HepG2 (cell line): ENCODE data around the gene HOXA6. TPM values are rescaled to one million over a fixed set of nuclear protein-coding genes. Genes with fewer than 3 reads are reported as not detected.

Experiments used
- ATRX ChIP-seq: sonication (generic); formaldehyde crosslinking; IDR thresholded peaks from 2 replicates; pipeline ENCODE4 v1.4.0; 2020; ENCODE audit warnings: missing genetic modification reagents, borderline replicate concordance
- EP300 ChIP-seq, 3 experiments: sonication (generic) in 1 of 3; formaldehyde crosslinking in 1 of 3; IDR thresholded peaks; 2 replicates each; pipeline versions ENCODE4 v1.5.1 to v1.6.1; 2011 to 2020; ENCODE audit warnings: low read depth in 2 of 3, low read length in 2 of 3, borderline replicate concordance in 1 of 3, improper control_type of control experiment in 1 of 3, mild to moderate bottlenecking in 1 of 3, missing genetic modification reagents in 1 of 3, moderate library complexity in 1 of 3
- HOXA3 ChIP-seq: sonication (generic); formaldehyde crosslinking; IDR thresholded peaks from 2 replicates; pipeline ENCODE4 v1.5.0; 2020; ENCODE audit warnings: missing genetic modification reagents
- MED1 ChIP-seq: sonication (generic); formaldehyde crosslinking; IDR thresholded peaks from 2 replicates; pipeline ENCODE4 v1.4.0; 2020; ENCODE audit warnings: missing genetic modification reagents
- NFIC ChIP-seq: IDR thresholded peaks from 2 replicates; pipeline ENCODE4 v1.6.1; 2012; ENCODE audit warnings: mild to moderate bottlenecking, low read length, inconsistent platforms
- SKI ChIP-seq: fragments of 450-650 bp; IDR thresholded peaks from one replicate; pipeline ENCODE4 v1.6.1; 2018; ENCODE audit warnings: mild to moderate bottlenecking; ENCODE audit not compliant: partially characterized antibody
- STAG1 ChIP-seq: sonication (generic); formaldehyde crosslinking; IDR thresholded peaks from 2 replicates; pipeline ENCODE4 v1.4.0; 2020; ENCODE audit warnings: missing genetic modification reagents
- polyA plus RNA-seq, 8 experiments: library from polyadenylated mRNA; depleted of rRNA in 3 of 8; stranded (reverse) in 7 of 8; unstranded in 1 of 8; fragments of >200 nt; fragmentation: Illumina TruSeq in 4 of 8; extraction: Trizol in 4 of 8; gene quantifications; 2 replicates each; pipeline versions ENCODE4 v1.2.1 to v1.2.3, GENCODE V29; 2011 to 2016; ENCODE audit warnings: low read depth in 4 of 8, missing spikeins in 1 of 8, mixed read lengths in 1 of 8; ENCODE audit not compliant: insufficient read depth in 1 of 8
- total RNA-seq, 5 experiments: library from RNA; depleted of rRNA; stranded (reverse); fragments of >200 nt; fragmentation: Illumina TruSeq; extraction: Trizol; gene quantifications; 2 replicates each; pipeline ENCODE4 v1.2.3, GENCODE V29; 2016; ENCODE audit warnings: low read depth in 1 of 5
- TF ChIP-seq, protein P1 (sequence below): IDR thresholded peaks from 2 replicates; pipeline ENCODE4 v1.6.1; 2016; ENCODE audit warnings: low read depth, missing genetic modification reagents, missing compliant biosample characterization
- TF ChIP-seq, protein P2 (sequence below): sonication (generic); formaldehyde crosslinking; IDR thresholded peaks from 2 replicates; pipeline ENCODE4 v1.5.0; 2020; ENCODE audit warnings: mild to moderate bottlenecking, missing genetic modification reagents
- TF ChIP-seq, protein P3 (sequence below): sonication (generic); formaldehyde crosslinking; IDR thresholded peaks from 2 replicates; pipeline ENCODE4 v1.4.0; 2020; ENCODE audit warnings: missing genetic modification reagents

The HOXA6 gene
- total and polyA plus RNA-seq, 2 of the 13 experiments (the other 11 are each of a cell fraction or from before 2014, with no cell fraction given) = 1.3 to 1.5 TPM

DNA sequence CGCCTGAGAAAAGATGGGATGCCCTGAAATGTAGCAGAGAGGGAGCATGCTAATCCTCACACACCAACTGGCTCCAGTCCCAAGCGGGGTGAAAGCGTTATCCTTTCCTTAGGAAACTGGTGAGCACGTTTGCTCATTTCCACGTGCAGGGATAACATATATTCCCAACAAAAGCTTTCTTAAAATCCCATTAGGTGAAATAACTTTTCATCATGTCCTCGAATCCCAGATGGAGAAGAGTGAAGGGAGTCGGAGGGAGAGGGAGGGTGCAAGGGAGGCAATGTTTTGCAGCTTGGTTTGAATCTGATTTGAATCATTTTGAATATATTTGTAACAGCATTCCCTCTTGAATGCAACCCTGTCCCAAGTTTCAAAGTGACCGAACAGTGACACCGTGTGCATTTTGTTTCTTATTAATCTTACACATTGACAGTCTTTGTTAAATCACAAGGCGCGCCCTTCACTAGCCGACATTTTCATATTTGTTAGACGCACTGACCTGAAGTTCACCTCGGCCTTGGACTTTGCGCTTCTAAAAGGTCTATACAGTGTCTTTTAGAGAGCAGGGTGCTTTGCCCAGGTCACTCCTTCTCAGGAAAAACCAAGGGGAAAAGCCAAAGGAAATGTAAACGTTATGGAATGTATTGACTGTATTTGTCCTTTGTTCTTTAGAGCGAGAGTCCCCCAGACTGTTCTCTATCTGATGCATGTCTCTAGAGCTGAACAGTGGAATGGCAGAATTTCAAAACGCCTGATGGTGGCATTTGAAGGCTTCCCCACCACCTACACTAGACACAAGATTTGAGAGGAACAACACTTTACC is 14.0 kb downstream of the HOXA6 start (continued):
- TF ChIP-seq, protein P1, sequence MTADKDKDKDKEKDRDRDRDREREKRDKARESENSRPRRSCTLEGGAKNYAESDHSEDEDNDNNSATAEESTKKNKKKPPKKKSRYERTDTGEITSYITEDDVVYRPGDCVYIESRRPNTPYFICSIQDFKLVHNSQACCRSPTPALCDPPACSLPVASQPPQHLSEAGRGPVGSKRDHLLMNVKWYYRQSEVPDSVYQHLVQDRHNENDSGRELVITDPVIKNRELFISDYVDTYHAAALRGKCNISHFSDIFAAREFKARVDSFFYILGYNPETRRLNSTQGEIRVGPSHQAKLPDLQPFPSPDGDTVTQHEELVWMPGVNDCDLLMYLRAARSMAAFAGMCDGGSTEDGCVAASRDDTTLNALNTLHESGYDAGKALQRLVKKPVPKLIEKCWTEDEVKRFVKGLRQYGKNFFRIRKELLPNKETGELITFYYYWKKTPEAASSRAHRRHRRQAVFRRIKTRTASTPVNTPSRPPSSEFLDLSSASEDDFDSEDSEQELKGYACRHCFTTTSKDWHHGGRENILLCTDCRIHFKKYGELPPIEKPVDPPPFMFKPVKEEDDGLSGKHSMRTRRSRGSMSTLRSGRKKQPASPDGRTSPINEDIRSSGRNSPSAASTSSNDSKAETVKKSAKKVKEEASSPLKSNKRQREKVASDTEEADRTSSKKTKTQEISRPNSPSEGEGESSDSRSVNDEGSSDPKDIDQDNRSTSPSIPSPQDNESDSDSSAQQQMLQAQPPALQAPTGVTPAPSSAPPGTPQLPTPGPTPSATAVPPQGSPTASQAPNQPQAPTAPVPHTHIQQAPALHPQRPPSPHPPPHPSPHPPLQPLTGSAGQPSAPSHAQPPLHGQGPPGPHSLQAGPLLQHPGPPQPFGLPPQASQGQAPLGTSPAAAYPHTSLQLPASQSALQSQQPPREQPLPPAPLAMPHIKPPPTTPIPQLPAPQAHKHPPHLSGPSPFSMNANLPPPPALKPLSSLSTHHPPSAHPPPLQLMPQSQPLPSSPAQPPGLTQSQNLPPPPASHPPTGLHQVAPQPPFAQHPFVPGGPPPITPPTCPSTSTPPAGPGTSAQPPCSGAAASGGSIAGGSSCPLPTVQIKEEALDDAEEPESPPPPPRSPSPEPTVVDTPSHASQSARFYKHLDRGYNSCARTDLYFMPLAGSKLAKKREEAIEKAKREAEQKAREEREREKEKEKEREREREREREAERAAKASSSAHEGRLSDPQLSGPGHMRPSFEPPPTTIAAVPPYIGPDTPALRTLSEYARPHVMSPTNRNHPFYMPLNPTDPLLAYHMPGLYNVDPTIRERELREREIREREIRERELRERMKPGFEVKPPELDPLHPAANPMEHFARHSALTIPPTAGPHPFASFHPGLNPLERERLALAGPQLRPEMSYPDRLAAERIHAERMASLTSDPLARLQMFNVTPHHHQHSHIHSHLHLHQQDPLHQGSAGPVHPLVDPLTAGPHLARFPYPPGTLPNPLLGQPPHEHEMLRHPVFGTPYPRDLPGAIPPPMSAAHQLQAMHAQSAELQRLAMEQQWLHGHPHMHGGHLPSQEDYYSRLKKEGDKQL (CRISPR knock-in tag) = 0 out of 2 replicates have a peak, but pooled peaks have one; percentile 46
- TF ChIP-seq ATRX (CRISPR knock-in tag) (no peak), STAG1 (CRISPR knock-in tag) (peak; percentile 23; the same call in 1 of the 2 replicates), HOXA3 (CRISPR knock-in tag) (peak; percentile 41; the same call in 1 of the 2 replicates), NFIC (peak; percentile 44; the same call in 1 of the 2 replicates), SKI (peak; percentile 94), MED1 (CRISPR knock-in tag) (peak; percentile 46; the same call in 1 of the 2 replicates), EP300 (IDR thresholded peaks at IDR 0.05; ENCODE audit: low read depth in 2 of 2, low read length in 2 of 2) (peak in 1 of 2 experiments; percentile 75; a peak in 2 of 4 replicates), EP300 (CRISPR knock-in tag; IDR thresholded peaks at IDR 0.05; ENCODE audit: borderline replicate concordance) (peak; percentile 34; the same call in 1 of the 2 replicates)
- TF ChIP-seq, protein P2, sequence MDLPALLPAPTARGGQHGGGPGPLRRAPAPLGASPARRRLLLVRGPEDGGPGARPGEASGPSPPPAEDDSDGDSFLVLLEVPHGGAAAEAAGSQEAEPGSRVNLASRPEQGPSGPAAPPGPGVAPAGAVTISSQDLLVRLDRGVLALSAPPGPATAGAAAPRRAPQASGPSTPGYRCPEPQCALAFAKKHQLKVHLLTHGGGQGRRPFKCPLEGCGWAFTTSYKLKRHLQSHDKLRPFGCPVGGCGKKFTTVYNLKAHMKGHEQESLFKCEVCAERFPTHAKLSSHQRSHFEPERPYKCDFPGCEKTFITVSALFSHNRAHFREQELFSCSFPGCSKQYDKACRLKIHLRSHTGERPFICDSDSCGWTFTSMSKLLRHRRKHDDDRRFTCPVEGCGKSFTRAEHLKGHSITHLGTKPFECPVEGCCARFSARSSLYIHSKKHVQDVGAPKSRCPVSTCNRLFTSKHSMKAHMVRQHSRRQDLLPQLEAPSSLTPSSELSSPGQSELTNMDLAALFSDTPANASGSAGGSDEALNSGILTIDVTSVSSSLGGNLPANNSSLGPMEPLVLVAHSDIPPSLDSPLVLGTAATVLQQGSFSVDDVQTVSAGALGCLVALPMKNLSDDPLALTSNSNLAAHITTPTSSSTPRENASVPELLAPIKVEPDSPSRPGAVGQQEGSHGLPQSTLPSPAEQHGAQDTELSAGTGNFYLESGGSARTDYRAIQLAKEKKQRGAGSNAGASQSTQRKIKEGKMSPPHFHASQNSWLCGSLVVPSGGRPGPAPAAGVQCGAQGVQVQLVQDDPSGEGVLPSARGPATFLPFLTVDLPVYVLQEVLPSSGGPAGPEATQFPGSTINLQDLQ = no peak
- TF ChIP-seq, protein P3, sequence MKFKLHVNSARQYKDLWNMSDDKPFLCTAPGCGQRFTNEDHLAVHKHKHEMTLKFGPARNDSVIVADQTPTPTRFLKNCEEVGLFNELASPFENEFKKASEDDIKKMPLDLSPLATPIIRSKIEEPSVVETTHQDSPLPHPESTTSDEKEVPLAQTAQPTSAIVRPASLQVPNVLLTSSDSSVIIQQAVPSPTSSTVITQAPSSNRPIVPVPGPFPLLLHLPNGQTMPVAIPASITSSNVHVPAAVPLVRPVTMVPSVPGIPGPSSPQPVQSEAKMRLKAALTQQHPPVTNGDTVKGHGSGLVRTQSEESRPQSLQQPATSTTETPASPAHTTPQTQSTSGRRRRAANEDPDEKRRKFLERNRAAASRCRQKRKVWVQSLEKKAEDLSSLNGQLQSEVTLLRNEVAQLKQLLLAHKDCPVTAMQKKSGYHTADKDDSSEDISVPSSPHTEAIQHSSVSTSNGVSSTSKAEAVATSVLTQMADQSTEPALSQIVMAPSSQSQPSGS (CRISPR knock-in tag) = 0 out of 2 replicates have a peak, but pooled peaks have one; percentile 37
